ENCODE data around the gene FETUB. TPM values are rescaled to one million over a fixed set of nuclear protein-coding genes. Genes with fewer than 3 reads are reported as not detected.

Gene FETUB
- total RNA-seq, 1 donor from 2014 or later, result not detected

- no peak overlapping the region for H3K9ac ChIP-seq
Observed at GRCh38 chr3:186617036-186617946, 22.9 kb upstream of the FETUB start.

GRCh38 chr3:186618318-186618938 lies 21.8 kb upstream of the FETUB start:
- no peaks in the 10 kb centered on the region for H4K20me1 ChIP-seq (ENCODE audit: low read depth)
- H3K4me1 ChIP-seq, result no peaks in the 10 kb centered on the region
- peaks cover 26% of the 10 kb centered on the region for H3K27me3 ChIP-seq
- H3K79me2 ChIP-seq (ENCODE audit: low read depth), result no peaks in the 10 kb centered on the region
- no peak overlapping the region for H2AFZ ChIP-seq (replicated peaks)
- H3K9ac ChIP-seq, result no peak overlapping the region
- H3K9me3 ChIP-seq (ENCODE audit: low read depth), result no peaks in the 10 kb centered on the region
- Mint-ChIP-seq H3K9me3 (no peaks in the 10 kb centered on the region), H3K36me3 (no peaks in the 10 kb centered on the region), H3K4me1 (peaks cover 3% of the 10 kb centered on the region), H3K27ac (no peak overlapping the region), H3K4me3 (no peak overlapping the region), H3K27me3 (ENCODE audit: insufficient read depth, low read depth) (peaks cover 10% of the 10 kb centered on the region)
- peaks cover 3% of the 10 kb centered on the region for H3F3A ChIP-seq (ENCODE audit: low read depth)
- no peak overlapping the region for H3K4me2 ChIP-seq
- H3K4me3 ChIP-seq, result no peak overlapping the region
- no peak for DNase-seq (ENCODE audit: low spot score)
- H3K27ac ChIP-seq, result no peak overlapping the region
- no peaks in the 10 kb centered on the region for H3K36me3 ChIP-seq
- TF ChIP-seq CTCF (IDR thresholded peaks at IDR 0.05), result no peak
- no peak for TF ChIP-seq EZH2phosphoT487 (IDR thresholded peaks at IDR 0.05)
- TF ChIP-seq EZH2 (IDR thresholded peaks at IDR 0.05), result no peak

More at GRCh38 chr3:186617036-186617946, 22.9 kb upstream of the FETUB start:
- TF ChIP-seq EZH2phosphoT487 (IDR thresholded peaks at IDR 0.05) (no peak), CTCF (IDR thresholded peaks at IDR 0.05) (peak; percentile 86)
- DNase-seq (ENCODE audit: low spot score), result peak; percentile 86
- Mint-ChIP-seq H3K27me3 (ENCODE audit: insufficient read depth, low read depth) (peaks cover 13% of the 10 kb centered on the region), H3K36me3 (no peaks in the 10 kb centered on the region), H3K4me3 (no peak overlapping the region), H3K4me1 (peaks cover 3% of the 10 kb centered on the region), H3K27ac (peak overlapping the region; percentile 4), H3K9me3 (no peaks in the 10 kb centered on the region)
- peak overlapping the region; percentile 51 for H3K4me2 ChIP-seq
- no peaks in the 10 kb centered on the region for H3K9me3 ChIP-seq (ENCODE audit: low read depth)
- H2AFZ ChIP-seq (replicated peaks), result peak overlapping the region; percentile 99
- no peaks in the 10 kb centered on the region for H3K79me2 ChIP-seq (ENCODE audit: low read depth)
- peaks cover 24% of the 10 kb centered on the region for H3K27me3 ChIP-seq
- H4K20me1 ChIP-seq (ENCODE audit: low read depth), result no peaks in the 10 kb centered on the region
- H3K36me3 ChIP-seq, result no peaks in the 10 kb centered on the region
- no peak overlapping the region for H3K27ac ChIP-seq
- H3F3A ChIP-seq (ENCODE audit: low read depth), result peaks cover 3% of the 10 kb centered on the region
- no peaks in the 10 kb centered on the region for H3K4me1 ChIP-seq
- no peak overlapping the region for H3K4me3 ChIP-seq

GRCh38 chr3:186619787-186620212 lies 20.4 kb upstream of the FETUB start:
- Histone ChIP-seq H4K20me1 (ENCODE audit: low read depth) (no peaks in the 10 kb centered on the region), H3K27me3 (peaks cover 24% of the 10 kb centered on the region), H3F3A (ENCODE audit: low read depth) (peaks cover 3% of the 10 kb centered on the region), H3K4me2 (no peak overlapping the region), H3K4me1 (no peaks in the 10 kb centered on the region), H3K79me2 (ENCODE audit: low read depth) (no peaks in the 10 kb centered on the region), H3K9ac (no peak overlapping the region), H3K36me3 (no peaks in the 10 kb centered on the region), H3K4me3 (no peak overlapping the region), H2AFZ (replicated peaks) (no peak overlapping the region), H3K27ac (no peak overlapping the region), H3K9me3 (ENCODE audit: low read depth) (no peaks in the 10 kb centered on the region)
- H3K9me3 Mint-ChIP-seq, result no peaks in the 10 kb centered on the region
- H3K4me3 Mint-ChIP-seq, result no peak overlapping the region
- H3K27me3 Mint-ChIP-seq (ENCODE audit: insufficient read depth, low read depth), result peaks cover 10% of the 10 kb centered on the region
- H3K27ac Mint-ChIP-seq, result no peak overlapping the region
- no peaks in the 10 kb centered on the region for H3K36me3 Mint-ChIP-seq
- TF ChIP-seq EZH2phosphoT487 (IDR thresholded peaks at IDR 0.05) (no peak), EZH2 (IDR thresholded peaks at IDR 0.05) (no peak), CTCF (IDR thresholded peaks at IDR 0.05) (no peak)
- H3K4me1 Mint-ChIP-seq, result peaks cover 3% of the 10 kb centered on the region
- DNase-seq (ENCODE audit: low spot score), result no peak

Data from neural progenitor cell (in vitro differentiated cells).